ENCODE measurements around the gene PLXNA2. TPM values are rescaled to one million over a fixed set of nuclear protein-coding genes. Genes with fewer than 3 reads are reported as not detected.

PLXNA2 gene
- total RNA-seq, 2 donors from 2014 or later, result 0.04 to 0.39 TPM

DNA sequence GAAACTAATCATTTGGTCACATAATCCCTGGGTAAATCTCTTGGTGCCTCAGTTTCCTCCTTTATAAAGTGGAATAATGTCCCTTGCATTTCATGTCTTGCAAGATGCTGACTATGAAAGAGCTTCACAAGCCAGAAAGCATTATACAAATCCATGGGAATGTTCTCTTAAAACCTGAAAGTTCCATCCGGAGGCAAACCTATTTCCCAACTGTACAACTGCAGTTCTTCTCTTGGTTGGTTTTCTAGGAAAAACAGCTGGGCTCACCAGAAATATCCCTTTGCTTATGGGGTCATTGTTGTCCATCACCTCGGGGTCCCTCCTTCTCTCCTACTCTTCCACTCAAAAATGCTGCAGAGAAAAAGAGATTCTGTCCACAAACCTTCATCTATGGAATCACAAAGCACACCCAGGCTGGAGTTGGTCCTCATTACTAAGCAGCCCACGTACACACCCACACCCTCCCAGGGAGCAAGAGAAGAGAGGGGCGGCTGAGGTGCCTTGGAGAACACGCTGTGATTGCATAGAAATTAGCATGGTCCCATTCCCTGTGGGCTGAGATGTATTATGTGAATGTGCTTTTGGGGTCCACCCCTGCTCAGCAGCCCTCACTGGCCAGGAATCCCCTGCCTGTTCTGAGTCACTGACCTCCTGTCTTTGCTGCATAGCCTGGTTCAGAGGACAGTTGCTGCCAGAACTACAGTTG, 5.0 kb upstream of the PLXNA2 start:
- Mint-ChIP-seq H3K9me3 (no peaks in the 10 kb centered on the region), H3K36me3 (no peaks in the 10 kb centered on the region), H3K27ac (no peak overlapping the region)
- ATAC-seq (no peak), DNase-seq (ENCODE audit: low spot score in 2 of 2) (no peak)

DNA sequence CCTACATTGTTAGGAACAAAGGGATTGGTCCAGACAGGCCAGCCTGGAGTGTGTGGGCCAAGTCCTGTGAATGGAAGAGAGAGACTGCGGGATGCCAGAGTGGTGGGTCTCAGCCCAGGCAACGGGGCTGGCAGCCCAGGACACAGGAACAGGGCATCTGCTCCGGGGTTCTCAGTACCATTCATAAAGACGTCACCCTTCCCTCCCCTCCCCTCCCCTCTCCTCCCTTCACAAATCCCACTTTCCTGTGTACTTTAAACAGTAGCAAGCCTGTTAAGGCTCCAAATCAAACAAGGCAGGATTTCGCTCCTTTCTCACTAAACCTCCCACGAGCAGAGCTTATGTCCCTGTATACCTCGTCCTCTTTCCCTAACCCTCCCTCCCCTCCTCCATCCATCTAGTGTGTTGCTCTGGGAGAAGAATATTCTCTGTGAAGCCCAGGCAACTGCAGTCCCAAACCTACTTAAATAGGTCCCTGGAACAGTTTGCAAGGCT, 4.2 kb upstream of the PLXNA2 start:
- Mint-ChIP-seq H3K36me3 (no peaks in the 10 kb centered on the region), H3K27ac (no peak overlapping the region)
- no peak for ATAC-seq

GRCh38 chr1:208247696-208248095, 3.5 kb upstream of the PLXNA2 start:
- no peaks in the 10 kb centered on the region for H3K9me3 Mint-ChIP-seq
- no peaks in the 10 kb centered on the region for H3K36me3 Mint-ChIP-seq
- H3K27ac Mint-ChIP-seq, result no peak overlapping the region
- ATAC-seq (no peak), DNase-seq (ENCODE audit: low spot score in 2 of 2) (no peak)

More for the DNA sequence above, 4.2 kb upstream of the PLXNA2 start:
- H3K9me3 Mint-ChIP-seq, result no peaks in the 10 kb centered on the region
- DNase-seq (ENCODE audit: low spot score in 2 of 2), result no peak

DNA sequence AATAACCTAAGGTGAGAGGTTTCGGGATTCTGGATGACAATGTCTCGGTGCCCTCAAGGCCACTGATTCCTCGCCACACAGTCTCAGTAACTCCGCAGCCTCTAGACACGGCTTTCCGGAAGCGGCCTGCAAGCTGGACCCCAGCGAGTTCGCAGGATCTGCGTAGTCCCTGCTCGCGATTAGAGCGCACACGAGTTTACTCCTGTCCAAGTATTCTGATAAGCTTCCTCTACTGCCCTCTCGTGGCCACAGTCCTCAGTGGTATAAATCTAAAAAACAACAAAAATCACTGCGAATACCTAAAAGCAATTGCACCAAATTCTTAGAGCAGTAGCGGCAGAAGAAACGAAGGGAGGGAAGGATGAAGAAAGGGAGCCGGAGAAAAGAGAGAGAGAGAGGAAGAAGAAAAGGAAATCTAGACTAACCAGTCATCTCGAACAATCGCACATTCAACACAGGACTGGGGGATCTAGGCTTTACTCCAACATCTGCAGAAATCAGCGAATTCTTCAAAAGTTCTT, 1.1 kb upstream of the PLXNA2 start:
- ATAC-seq (peak; percentile 70 to 74), DNase-seq (ENCODE audit: low spot score in 2 of 2) (peak; percentile 61 to 78)
- Mint-ChIP-seq H3K36me3 (no peaks in the 10 kb centered on the region), H3K9me3 (no peaks in the 10 kb centered on the region), H3K27ac (no peak overlapping the region)

- peak overlapping the region in 1 of 2 donors; percentile 38 for H3K27ac Mint-ChIP-seq
- peak in 1 of 2 donors; percentile 34 for ATAC-seq
- H3K36me3 Mint-ChIP-seq, result no peaks in the 10 kb centered on the region
- DNase-seq (ENCODE audit: low spot score in 2 of 2), result no peak
- no peaks in the 10 kb centered on the region for H3K9me3 Mint-ChIP-seq
Measured at GRCh38 chr1:208243527-208243966, 637 bp downstream of the PLXNA2 start.

DNA sequence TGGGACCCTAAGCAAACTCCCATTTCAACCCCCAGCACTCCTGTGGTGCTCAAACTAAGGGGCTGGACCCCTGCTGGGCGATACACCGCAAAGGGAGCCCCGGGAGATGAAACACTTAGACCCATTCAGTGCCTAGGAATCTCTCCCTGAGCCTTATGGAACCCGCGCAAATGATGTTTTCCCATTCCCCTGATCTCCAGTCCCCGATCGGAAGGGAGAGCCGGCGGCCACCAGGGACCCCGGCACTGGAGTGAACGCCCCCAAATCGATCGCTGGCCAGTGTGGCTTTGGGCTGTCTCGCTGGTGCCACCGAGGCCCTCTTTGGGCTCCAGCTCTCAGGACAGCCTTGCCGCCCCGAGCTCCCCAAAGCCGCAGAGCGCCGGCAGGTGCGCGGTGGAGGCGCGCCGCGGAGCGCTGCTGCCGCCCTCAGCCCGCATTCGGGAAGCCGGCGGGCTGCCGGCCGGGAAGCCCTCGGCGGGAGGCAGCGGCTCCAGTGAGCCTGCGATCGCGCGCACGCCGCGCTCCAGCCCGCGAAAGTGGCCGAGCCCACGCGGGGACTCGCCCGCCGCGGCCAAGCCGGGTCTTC, 1.1 kb downstream of the PLXNA2 start:
- no peak for DNase-seq (ENCODE audit: low spot score in 2 of 2)
- Mint-ChIP-seq H3K27ac (no peak overlapping the region), H3K36me3 (no peaks in the 10 kb centered on the region), H3K9me3 (no peaks in the 10 kb centered on the region)
- peak in 1 of 2 donors; percentile 20 for ATAC-seq

DNA sequence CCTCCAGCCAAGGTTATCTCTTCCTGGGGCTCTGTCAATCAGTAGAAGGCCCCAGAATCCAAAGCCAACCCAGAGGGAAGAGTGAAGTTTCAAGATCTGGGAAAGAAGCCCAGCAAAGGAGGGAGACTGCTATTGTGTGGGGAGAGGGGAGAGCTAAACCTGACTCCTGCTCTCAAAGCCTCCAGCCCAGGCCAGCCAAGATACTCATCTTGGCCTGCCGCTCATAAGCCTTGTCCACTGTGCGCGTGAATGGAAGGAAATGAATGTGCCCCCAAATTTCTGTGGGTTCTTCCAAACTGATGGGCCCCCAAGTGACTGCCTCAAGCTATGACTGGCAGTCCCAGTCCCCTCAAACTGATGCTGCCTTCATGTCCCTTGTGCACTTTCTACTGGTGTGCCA, 2.0 kb downstream of the PLXNA2 start:
- no peak overlapping the region for H3K27ac Mint-ChIP-seq
- no peaks in the 10 kb centered on the region for H3K36me3 Mint-ChIP-seq
- ATAC-seq (no peak), DNase-seq (ENCODE audit: low spot score in 2 of 2) (no peak)
- no peaks in the 10 kb centered on the region for H3K9me3 Mint-ChIP-seq

DNA sequence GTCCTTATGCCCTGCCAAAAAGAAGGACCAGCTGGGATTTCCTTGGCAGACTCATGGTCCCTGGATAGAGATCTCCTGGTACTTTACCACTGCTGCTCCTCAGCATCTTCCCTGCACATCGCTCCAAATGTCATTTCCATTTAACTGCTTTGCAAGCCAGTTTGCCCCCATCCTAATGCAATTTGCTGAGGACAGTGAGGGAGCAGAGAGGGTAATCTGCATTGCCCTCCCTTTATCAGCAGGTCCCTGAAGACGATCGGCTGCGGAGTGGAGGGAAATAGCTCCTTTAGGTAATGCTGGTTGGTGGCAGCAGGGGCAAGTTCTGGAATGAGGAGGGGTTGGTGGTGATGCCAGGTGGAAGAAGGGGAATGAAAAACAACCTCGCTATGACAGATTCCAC, 2.7 kb downstream of the PLXNA2 start:
- Mint-ChIP-seq H3K36me3 (no peaks in the 10 kb centered on the region), H3K27ac (no peak overlapping the region), H3K9me3 (no peaks in the 10 kb centered on the region)
- ATAC-seq (no peak), DNase-seq (ENCODE audit: low spot score in 2 of 2) (no peak)

- DNase-seq (ENCODE audit: low spot score in 2 of 2) (no peak), ATAC-seq (no peak)
- Mint-ChIP-seq H3K27ac (no peak overlapping the region), H3K9me3 (no peaks in the 10 kb centered on the region), H3K36me3 (no peaks in the 10 kb centered on the region)
Measured at GRCh38 chr1:208240662-208241355, 3.4 kb downstream of the PLXNA2 start.

DNA sequence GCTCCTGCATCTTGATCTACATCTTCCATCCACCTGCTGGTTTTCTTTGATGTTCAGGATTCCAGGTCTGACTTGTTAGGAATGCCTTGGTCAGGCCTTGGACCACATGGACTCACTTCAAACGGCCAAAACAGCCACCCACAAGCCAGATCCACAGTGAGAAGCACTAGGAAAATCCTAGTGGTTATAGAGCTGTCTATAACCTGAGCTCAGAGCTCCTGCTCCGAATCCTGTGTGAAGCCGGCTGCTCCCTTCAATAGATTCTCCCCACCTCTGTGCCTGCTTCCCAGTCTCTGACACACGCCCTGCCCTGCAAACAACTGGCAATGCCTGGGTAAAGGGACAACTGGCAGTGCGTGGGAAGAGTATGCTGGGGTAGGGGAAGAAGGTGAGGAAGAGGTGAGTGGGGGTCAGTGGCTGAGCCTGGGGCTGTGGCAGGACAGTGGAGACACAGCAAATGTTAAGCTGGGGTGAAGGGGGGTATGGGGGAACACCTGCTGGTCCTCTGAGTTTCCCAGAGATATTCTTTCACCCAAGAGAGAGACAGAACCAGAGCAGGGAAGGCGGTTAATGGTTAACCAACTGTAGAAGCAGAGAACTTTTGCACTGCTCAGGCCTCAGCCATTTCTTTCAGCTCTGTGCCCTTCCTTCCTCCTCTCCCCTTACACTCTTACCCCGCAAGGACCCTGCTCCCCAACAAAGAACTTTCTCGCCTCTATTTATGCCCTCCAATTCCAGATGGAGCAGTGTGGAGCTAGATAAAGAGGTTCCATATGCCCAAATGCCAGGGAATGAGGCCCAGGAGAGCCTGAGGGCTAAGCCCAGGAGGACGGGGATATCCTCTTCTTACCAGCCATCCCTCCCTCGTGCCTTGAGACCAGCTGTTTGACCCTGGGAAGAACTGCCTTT, 4.5 kb downstream of the PLXNA2 start:
- DNase-seq (ENCODE audit: low spot score in 2 of 2) (no peak), ATAC-seq (no peak)
- no peaks in the 10 kb centered on the region for H3K36me3 Mint-ChIP-seq
- H3K9me3 Mint-ChIP-seq, result no peaks in the 10 kb centered on the region
- no peak overlapping the region for H3K27ac Mint-ChIP-seq

DNA sequence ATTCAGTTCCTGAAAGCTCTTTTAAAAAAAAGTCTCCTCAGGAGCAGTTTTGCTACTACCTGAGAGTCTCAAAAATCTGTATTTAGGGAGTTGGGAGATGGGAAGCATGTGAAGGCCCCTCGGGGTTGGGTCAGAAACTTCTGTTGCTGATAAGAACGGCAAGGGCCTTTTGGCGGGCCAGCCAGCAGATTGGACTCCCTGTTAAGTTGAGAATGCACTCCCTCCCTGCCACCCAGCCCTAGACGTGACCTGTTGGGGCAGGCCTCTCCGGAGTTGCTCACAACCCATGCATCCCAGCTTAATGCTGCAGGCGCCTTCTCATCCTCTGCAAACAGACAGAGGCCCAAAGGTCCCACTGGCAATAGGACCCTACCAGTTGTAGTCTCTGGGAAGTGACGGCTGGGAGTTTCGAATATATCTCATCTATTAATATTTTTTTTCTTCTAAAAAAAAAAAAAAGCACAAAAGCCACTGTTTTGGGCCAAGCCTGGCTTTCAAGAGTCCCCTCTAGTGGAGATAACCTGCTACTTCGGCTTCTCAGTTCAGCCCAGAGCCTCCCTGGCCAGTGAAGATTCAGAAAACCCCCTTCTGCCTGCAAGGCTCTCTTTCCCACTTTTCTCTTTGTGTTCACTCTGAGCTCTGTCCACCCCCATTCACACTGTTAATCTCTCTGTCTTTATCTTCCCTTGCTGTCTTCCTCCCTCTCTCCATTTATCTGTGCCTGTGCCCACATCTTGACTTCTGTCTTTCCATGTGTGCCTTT, 5.3 kb downstream of the PLXNA2 start:
- no peaks in the 10 kb centered on the region for H3K36me3 Mint-ChIP-seq
- DNase-seq (ENCODE audit: low spot score in 2 of 2), result no peak
- ATAC-seq, result peak in 1 of 2 donors; percentile 50

DNA sequence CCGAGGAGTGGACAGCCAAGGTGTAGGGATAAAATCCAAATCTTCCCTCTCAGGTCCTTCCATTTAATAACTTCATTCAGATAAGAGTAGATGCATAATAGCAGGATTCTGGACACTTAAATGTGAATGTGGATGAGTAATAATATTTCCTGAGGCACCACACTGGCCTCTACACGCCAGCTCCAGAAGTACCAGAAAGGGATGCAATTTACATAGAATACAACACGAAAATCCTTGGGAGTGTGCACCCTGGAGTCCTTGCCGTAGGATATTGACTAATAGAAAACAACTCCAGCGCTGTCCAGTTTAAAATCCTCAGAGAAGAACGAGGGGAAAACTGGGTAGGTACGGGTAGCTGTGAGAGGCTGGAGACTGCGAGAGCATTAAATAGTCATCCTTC, 6.9 kb downstream of the PLXNA2 start:
- Mint-ChIP-seq H3K9me3 (no peaks in the 10 kb centered on the region), H3K27ac (no peak overlapping the region), H3K36me3 (no peaks in the 10 kb centered on the region)
- DNase-seq (ENCODE audit: low spot score in 2 of 2) (no peak), ATAC-seq (no peak)

More for the DNA sequence above, 5.3 kb downstream of the PLXNA2 start:
- no peaks in the 10 kb centered on the region for H3K9me3 Mint-ChIP-seq
- no peak overlapping the region for H3K27ac Mint-ChIP-seq

- Mint-ChIP-seq H3K27ac (peak overlapping the region in 1 of 2 donors; percentile 38), H3K9me3 (no peaks in the 10 kb centered on the region)
Measured at GRCh38 chr1:208235982-208236761, 8.0 kb downstream of the PLXNA2 start.

DNA sequence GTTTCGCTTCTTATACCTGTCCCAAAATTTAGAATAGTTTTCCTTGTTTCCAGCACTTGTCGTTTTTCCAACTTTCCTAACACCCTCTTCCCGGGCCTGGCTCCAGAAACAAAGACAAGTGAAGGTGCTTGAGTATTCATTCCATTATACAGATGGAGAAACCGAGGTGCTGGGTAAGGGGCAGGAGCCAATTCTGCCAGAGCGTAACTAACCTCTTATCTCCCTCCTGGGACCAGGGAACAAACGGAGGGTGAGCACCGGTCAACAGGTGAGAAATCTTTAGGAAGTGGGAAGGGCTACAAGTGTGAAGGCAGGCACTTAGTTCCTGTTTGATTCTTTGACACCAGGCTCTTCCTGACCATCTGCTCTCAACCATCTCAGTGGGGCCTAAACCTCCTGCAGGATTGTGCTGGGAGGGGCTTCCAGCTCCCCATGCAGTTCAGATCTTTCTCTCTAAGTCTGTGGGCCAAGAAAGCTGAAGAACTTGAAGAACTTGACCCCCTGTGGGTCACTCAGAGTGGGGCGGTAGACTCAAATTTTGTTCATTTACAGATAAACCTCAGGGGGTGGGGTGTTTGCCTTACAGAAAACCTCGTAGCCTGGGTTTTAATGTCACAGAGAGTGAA, 8.7 kb downstream of the PLXNA2 start:
- no peaks in the 10 kb centered on the region for H3K9me3 Mint-ChIP-seq
- no peaks in the 10 kb centered on the region for H3K36me3 Mint-ChIP-seq
- no peak overlapping the region for H3K27ac Mint-ChIP-seq
- DNase-seq (ENCODE audit: low spot score in 2 of 2) (no peak), ATAC-seq (no peak)

More at GRCh38 chr1:208235982-208236761, 8.0 kb downstream of the PLXNA2 start:
- H3K36me3 Mint-ChIP-seq, result no peaks in the 10 kb centered on the region
- DNase-seq (ENCODE audit: low spot score in 2 of 2) (no peak), ATAC-seq (peak; percentile 73 to 85)

- Mint-ChIP-seq H3K9me3 (no peaks in the 10 kb centered on the region), H3K36me3 (no peaks in the 10 kb centered on the region), H3K27ac (no peak overlapping the region)
- ATAC-seq, result no peak
- no peak for DNase-seq (ENCODE audit: low spot score in 2 of 2)
Measured at GRCh38 chr1:208234721-208235120, 9.5 kb downstream of the PLXNA2 start.
